ENCODE data around the gene TMEM52. TPM values are rescaled to one million over a fixed set of nuclear protein-coding genes. Genes with fewer than 3 reads are reported as not detected.

Gene TMEM52
- total RNA-seq, 2 experiments from 2014 or later = 1.7 to 2.5 TPM

- Histone ChIP-seq H3K4me1 (ENCODE audit: insufficient read depth, low read length, poor library complexity, severe bottlenecking) (peaks cover 12% of the 10 kb centered on the region), H4K20me1 (ENCODE audit: insufficient read depth, low read length) (no peaks in the 10 kb centered on the region), H3K4me2 (ENCODE audit: low read length) (no peak overlapping the region), H3K79me2 (ENCODE audit: insufficient read depth, low read depth, low read length) (no peaks in the 10 kb centered on the region), H3K9me3 (ENCODE audit: low read length) (no peaks in the 10 kb centered on the region), H3K36me3 (ENCODE audit: insufficient read depth, low read length) (no peaks in the 10 kb centered on the region), H3K4me3 (ENCODE audit: low read depth, low read length, poor library complexity, severe bottlenecking) (no peak overlapping the region), H3K9me2 (ENCODE audit: insufficient read depth, low read length) (no peaks in the 10 kb centered on the region), H2AFZ (ENCODE audit: low read length) (no peak overlapping the region), H3K27ac (ENCODE audit: low read depth, low read length, poor library complexity, severe bottlenecking) (no peak overlapping the region)
- intact Hi-C loops (cut with micrococcal nuclease; ENCODE audit: unreplicated experiment) = no loop called here
- CTCF ChIA-PET (ENCODE audit: unreplicated experiment) = no interaction called here
- no TSS peak for BruUV-seq (replicated peaks)
- DNase-seq (ENCODE audit: low spot score) = no peak
- POLR2A ChIA-PET = no interaction called here
- TF ChIP-seq, protein P1, sequence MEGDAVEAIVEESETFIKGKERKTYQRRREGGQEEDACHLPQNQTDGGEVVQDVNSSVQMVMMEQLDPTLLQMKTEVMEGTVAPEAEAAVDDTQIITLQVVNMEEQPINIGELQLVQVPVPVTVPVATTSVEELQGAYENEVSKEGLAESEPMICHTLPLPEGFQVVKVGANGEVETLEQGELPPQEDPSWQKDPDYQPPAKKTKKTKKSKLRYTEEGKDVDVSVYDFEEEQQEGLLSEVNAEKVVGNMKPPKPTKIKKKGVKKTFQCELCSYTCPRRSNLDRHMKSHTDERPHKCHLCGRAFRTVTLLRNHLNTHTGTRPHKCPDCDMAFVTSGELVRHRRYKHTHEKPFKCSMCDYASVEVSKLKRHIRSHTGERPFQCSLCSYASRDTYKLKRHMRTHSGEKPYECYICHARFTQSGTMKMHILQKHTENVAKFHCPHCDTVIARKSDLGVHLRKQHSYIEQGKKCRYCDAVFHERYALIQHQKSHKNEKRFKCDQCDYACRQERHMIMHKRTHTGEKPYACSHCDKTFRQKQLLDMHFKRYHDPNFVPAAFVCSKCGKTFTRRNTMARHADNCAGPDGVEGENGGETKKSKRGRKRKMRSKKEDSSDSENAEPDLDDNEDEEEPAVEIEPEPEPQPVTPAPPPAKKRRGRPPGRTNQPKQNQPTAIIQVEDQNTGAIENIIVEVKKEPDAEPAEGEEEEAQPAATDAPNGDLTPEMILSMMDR (conservative IDR thresholded peaks at IDR 0.05; ENCODE audit: low read length) = no peak
- TF ChIP-seq EZH2phosphoT487 (IDR thresholded peaks at IDR 0.05; ENCODE audit: borderline replicate concordance, low read depth, low read length) = no peak
Observed at GRCh38 chr1:1920608-1921458, 1.8 kb upstream of the TMEM52 start.

DNA sequence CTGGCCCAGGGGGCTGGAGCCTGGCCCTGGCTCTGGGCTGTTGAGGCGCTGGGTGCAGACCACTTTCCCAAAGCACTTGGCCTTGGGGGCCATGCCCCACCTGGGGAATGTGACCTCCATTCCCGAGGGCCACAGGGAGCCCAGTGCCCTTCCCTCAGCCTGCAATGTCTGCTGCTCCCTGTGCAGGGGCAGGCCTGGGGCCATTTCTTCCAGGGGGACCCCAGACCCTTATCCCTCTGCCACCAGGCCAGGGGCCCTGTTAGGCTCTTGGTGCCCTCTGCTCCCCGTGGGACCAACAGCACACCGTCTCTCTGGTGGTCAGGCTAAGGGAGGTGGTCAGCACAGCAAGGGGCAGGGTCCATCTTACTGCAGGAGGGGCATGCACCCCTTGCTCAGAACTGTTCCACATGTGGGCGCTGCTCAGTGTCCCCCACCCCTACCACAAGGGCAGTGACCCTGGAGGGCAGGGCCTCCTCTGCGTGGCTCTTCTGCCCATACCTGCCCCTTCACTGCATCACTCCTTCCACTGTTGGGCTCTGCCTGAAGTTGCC is 1.1 kb upstream of the TMEM52 start:
- DNase-seq (ENCODE audit: low spot score) = no peak
- ChIA-PET CTCF (ENCODE audit: unreplicated experiment) (no interaction called here), POLR2A (no interaction called here)
- H3K9me2 ChIP-seq (ENCODE audit: insufficient read depth, low read length) = no peaks in the 10 kb centered on the region
- peak overlapping the region; percentile 54 for H3K4me2 ChIP-seq (ENCODE audit: low read length)
- H3K79me2 ChIP-seq (ENCODE audit: insufficient read depth, low read depth, low read length) = no peaks in the 10 kb centered on the region
- H2AFZ ChIP-seq (ENCODE audit: low read length) = no peak overlapping the region; the same call in 1 of the 2 replicates
- H3K9me3 ChIP-seq (ENCODE audit: low read length) = no peaks in the 10 kb centered on the region
- no peak for TF ChIP-seq EZH2phosphoT487 (IDR thresholded peaks at IDR 0.05; ENCODE audit: borderline replicate concordance, low read depth, low read length)
- TF ChIP-seq, protein P1 (conservative IDR thresholded peaks at IDR 0.05; ENCODE audit: low read length) = no peak
- H3K4me3 ChIP-seq (ENCODE audit: low read depth, low read length, poor library complexity, severe bottlenecking) = peak overlapping the region; percentile 46
- no peaks in the 10 kb centered on the region for H3K36me3 ChIP-seq (ENCODE audit: insufficient read depth, low read length)
- intact Hi-C loops (cut with micrococcal nuclease; ENCODE audit: unreplicated experiment) = no loop called here
- H3K4me1 ChIP-seq (ENCODE audit: insufficient read depth, low read length, poor library complexity, severe bottlenecking) = peaks cover 12% of the 10 kb centered on the region
- H3K27ac ChIP-seq (ENCODE audit: low read depth, low read length, poor library complexity, severe bottlenecking) = no peak overlapping the region
- BruUV-seq (replicated peaks) = no TSS peak
- no peaks in the 10 kb centered on the region for H4K20me1 ChIP-seq (ENCODE audit: insufficient read depth, low read length)
